ENCODE results near the gene SDCBP2.

The SDCBP2 gene

DNA sequence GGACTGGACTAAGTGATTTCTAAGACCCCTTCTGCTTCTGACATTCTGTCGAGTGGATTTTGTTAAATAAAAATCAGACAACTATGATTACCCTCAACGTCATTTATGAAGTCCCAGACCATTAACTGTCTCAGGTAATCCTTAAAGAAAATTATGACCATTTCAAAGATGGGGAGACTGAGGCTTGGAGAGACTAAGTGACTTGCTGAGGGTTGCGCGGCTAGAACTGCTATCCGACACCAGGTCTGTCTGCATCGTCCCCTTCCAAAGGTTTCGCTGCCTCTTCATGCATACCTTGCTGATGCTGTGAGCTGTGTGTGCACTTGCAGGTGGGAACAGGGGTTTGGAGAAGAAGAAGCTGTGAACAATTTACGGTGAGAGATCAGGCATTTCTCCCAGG, 59.7 kb downstream of the SDCBP2 start:
- DNase-seq: no peak

- peak; percentile 48 for DNase-seq
Measured at GRCh38 chr20:1267809-1268374, 61.0 kb downstream of the SDCBP2 start.

DNA sequence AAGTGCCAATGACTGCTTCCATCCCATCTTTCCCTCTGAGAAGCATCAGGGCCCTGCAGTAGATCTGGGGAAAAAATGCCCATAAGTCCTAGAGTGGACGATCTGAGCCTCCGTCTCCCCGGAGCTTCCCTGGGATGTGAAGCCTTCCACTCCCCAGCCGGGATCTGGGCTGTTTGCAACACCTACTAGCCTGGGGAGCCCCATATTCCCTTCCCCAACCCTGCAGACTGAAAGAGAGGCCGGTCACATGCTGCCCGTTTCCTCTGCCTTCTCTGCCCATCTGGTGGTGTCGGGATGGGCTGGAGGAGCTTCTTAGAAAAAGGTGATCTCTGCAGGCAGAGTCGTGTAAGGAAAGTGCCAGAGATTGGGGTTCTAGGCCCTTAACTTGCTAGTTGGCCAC, 61.8 kb downstream of the SDCBP2 start:
- DNase-seq: peak; percentile 49

DNA sequence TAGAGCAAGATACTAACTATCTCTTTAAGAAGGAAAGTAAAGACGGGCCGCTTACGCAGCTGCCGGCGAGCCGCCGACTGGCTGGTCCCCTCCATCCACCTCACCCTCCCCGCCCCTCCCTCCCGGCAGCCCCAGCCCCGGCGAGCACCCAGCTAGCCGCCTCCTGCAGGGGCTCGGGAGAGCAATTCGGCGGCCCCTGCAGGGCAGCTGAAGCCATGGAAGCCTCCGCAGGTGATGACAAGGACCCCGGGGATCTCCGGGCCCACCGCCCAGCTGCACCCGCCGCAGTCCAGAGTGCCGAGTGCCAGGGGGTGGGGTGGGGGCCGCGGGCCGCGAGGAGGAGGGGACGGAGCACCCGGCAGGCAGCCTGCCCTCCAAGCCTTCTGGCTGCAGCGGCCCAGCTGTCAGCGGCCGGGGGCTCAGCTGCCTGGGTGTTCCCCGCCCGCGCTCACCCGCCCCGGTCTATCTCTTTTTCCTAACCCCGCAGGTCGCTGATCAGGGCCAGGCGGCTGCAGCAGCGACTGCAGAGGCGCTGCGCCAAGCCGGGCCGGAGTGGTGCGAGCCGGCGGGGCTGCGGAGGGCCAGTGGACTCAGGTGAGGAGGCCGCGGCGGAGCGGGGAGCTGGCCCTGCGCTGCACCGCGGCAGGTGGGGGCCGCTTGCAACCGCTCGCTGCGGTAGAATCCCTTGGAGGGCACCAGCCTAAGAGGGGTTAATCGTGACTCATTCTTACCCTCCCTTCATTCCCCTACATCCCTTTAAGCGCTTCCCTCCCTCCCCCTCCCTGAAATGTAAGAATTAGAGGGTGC, 62.6 kb downstream of the SDCBP2 start, which contains the start of gene SNPH:
Gene SNPH, plus strand, starts transcription at position 128 of the 807 bp plus-strand sequence. CDS start 29,946 bp downstream, outside the sequence.
- DNase-seq: peak; percentile 83

DNA sequence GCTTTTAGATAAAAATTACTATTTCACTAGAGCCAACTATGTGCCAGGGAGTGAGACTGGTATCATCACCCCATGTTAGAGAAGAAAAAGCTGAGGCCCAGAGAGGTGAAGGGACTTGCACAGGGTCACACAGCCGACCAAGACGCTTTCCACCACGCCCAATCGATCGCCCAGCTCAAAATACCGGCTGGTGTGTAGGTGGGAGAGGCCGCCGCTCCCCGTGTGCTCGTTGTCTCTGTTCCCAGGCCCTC, 63.1 kb downstream of the SDCBP2 start:
- no peak for DNase-seq

GRCh38 chr20:1265226-1265915, 63.6 kb downstream of the SDCBP2 start:
- peak; percentile 56 for DNase-seq

- DNase-seq: peak; percentile 47
Measured at GRCh38 chr20:1264727-1265126, 64.2 kb downstream of the SDCBP2 start.

GRCh38 chr20:1263853-1264252, 65.1 kb downstream of the SDCBP2 start:
- no peak for DNase-seq
